Thyroid gland (tissue), 4 donors: ENCODE measurements around the gene EFCAB8.

ENCODE experiments used
- POLR2A ChIP-seq, 2 donors: fragments of 450-650 bp; IDR thresholded peaks; one replicate each; pipeline ENCODE4 v1.6.1; 2017; ENCODE audit warnings: antibody characterized with exemption in 2 of 2, mild to moderate bottlenecking in 2 of 2, moderate library complexity in 1 of 2
- TF ChIP-seq, protein P1 (sequence below), 6 experiments: fragments of 200-600 bp in 3 of 6; fragments of 450-650 bp in 3 of 6; sonication (generic) in 3 of 6; IDR thresholded peaks; one replicate each; pipeline ENCODE4 v1.5.1; 2016 to 2019; ENCODE audit warnings: antibody characterized with exemption in 6 of 6, mild to moderate bottlenecking in 2 of 6, inconsistent platforms in 1 of 6, moderate library complexity in 1 of 6

DNA sequence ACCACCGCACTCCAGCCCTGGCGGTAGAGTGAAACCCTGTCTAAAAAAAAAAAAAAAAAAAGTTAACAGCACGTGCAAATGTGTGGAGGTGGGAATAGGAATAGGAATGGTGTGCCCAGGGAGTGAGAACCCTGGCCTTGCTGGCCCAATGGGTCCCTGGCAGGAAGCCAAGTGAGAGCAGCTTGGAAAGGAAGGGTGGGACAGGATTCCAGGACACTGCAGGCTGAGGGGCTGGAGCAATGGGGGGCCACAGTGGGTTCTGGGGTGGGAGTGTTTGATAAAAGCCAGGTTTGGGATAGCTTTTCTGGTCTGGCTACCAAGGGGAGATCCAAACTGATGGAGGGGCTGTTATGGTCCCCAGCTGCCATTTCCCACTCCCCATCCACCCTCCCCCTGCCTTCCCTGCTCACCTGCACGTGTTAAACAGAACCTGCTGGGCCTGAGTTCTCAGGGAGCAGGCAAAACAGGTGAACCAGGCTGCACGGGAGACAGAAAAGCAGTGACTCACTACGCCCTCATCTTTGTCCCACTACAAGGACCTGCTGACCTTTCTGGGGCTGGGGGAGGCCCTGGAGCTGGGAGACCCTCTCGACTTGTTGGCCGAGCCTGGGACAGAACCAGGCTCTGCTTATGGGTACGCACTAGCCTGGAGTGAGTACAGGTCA, 142.2 kb downstream of the EFCAB8 start:
- TF ChIP-seq, protein P1, sequence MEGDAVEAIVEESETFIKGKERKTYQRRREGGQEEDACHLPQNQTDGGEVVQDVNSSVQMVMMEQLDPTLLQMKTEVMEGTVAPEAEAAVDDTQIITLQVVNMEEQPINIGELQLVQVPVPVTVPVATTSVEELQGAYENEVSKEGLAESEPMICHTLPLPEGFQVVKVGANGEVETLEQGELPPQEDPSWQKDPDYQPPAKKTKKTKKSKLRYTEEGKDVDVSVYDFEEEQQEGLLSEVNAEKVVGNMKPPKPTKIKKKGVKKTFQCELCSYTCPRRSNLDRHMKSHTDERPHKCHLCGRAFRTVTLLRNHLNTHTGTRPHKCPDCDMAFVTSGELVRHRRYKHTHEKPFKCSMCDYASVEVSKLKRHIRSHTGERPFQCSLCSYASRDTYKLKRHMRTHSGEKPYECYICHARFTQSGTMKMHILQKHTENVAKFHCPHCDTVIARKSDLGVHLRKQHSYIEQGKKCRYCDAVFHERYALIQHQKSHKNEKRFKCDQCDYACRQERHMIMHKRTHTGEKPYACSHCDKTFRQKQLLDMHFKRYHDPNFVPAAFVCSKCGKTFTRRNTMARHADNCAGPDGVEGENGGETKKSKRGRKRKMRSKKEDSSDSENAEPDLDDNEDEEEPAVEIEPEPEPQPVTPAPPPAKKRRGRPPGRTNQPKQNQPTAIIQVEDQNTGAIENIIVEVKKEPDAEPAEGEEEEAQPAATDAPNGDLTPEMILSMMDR (IDR thresholded peaks at IDR 0.05) = no peak
- no peak for TF ChIP-seq POLR2A (IDR thresholded peaks at IDR 0.05)
